Measurements from ENCODE around the gene CAPN2. TPM values are rescaled to one million over a fixed set of nuclear protein-coding genes. Genes with fewer than 3 reads are reported as not detected.

Gene CAPN2
- total RNA-seq, 1 donor from 2014 or later = 98.6 TPM

GRCh38 chr1:223824287-223824686 is 111.9 kb downstream of the CAPN2 start:
- H3K27me3 Mint-ChIP-seq (ENCODE audit: low read depth) = no peaks in the 10 kb centered on the region
- TF ChIP-seq CTCF (conservative IDR thresholded peaks at IDR 0.05) = no peak
- no peak overlapping the region for H3K4me3 Mint-ChIP-seq
- peaks cover 7% of the 10 kb centered on the region for H3K36me3 Mint-ChIP-seq (ENCODE audit: low read depth)
- H3K9me3 Mint-ChIP-seq = no peaks in the 10 kb centered on the region
- peaks cover 30% of the 10 kb centered on the region for H3K4me1 Mint-ChIP-seq
- H3K27ac Mint-ChIP-seq (ENCODE audit: unreplicated experiment) = no peak overlapping the region
- DNase-seq (ENCODE audit: low read depth, low spot score) = no peak

GRCh38 chr1:223824712-223825111 is 112.4 kb downstream of the CAPN2 start:
- Mint-ChIP-seq H3K27ac (ENCODE audit: unreplicated experiment) (no peak overlapping the region), H3K27me3 (ENCODE audit: low read depth) (no peaks in the 10 kb centered on the region), H3K9me3 (no peaks in the 10 kb centered on the region), H3K4me1 (peaks cover 30% of the 10 kb centered on the region), H3K4me3 (no peak overlapping the region), H3K36me3 (ENCODE audit: low read depth) (peaks cover 6% of the 10 kb centered on the region)
- DNase-seq (ENCODE audit: low read depth, low spot score) = no peak
- no peak for TF ChIP-seq CTCF (conservative IDR thresholded peaks at IDR 0.05)

Other genes with a start within 250 kb of the CAPN2 start
- gene CAPN8, start 46.8 kb upstream of the CAPN2 start, total RNA-seq = not detected in 2 replicates
- 61.5 and 72.4 TPM in 2 replicates for gene TP53BP2, start 133.4 kb downstream of the CAPN2 start, total RNA-seq